NOMO-1 treated with dmso at 0.1 percent for 144 hours (cell line): ENCODE measurements around the gene RUBCN.
"Not testable (repeated sequence)": the region's sequence is repeated elsewhere in the genome, so short reads cannot be mapped to it uniquely, and the experiment has no call there.

ENCODE experiments used
- DNase-seq: peaks from one replicate; lab custom pipeline; 2025; ENCODE audit not compliant: unreplicated experiment; lab: John Stamatoyannopoulos, UW

RUBCN gene

GRCh38 chr3:197734667-197735318 lies 1.9 kb downstream of the RUBCN start:
- peak; percentile 89 for DNase-seq

DNA sequence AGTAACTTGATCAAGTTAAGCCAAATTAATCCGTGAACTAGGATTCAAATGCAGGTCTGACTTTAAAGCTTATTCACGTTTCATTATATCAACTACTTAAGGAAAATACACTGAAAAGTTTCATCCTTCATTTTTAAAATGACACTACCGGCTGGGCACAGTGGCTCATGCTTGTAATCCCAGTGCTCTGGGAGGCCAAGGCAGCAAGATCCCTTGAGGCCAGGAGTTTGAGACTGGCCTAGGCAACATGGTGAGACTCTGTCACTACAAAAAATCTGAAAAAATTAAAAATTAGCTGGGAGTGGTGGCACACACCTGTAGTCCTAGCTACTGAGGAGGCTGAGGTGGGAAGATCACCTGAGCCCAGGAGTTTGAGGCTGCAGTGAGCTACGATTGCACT lies 3.7 kb downstream of the RUBCN start:
- no peak for DNase-seq

DNA sequence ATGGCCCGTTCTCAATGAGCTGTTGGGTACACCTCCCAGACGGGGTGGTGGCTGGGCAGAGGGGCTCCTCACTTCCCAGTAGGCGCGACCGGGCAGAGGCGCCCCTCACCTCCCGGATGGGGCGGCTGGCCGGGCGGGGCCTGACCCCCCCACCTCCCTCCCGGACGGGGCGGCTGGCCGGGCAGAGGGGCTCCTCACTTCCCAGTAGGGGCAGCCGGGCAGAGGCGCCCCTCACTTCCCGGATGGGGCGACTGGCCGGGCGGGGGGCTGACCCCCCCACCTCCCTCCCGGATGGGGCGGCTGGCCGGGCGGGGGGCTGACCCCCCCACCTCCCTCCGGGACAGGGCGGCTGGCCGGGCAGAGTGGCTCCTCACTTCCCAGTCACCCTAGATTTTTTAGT lies 5.2 kb downstream of the RUBCN start:
- DNase-seq: not testable (repeated sequence)

GRCh38 chr3:197730770-197731169 lies 5.9 kb downstream of the RUBCN start:
- DNase-seq: not testable (repeated sequence)

DNA sequence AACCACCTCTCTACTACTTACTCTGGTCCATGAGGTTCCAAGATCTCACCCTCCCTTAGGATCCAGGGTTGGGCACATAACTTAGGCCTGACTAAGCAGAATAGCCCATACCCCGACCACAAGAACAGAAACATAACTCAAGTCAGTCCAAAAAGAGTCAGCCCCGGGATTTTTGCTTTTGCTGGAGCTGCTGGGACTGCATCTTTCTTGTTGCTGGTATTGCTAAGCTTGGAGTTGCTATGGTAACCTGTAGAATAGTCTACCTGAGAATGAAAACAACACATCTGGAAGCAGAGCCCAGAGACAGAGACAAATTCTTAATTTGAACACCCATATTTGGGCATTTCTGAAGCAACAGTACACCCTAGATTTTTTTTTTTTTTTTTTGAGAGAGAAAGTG lies 6.5 kb downstream of the RUBCN start:
- DNase-seq: no peak

DNA sequence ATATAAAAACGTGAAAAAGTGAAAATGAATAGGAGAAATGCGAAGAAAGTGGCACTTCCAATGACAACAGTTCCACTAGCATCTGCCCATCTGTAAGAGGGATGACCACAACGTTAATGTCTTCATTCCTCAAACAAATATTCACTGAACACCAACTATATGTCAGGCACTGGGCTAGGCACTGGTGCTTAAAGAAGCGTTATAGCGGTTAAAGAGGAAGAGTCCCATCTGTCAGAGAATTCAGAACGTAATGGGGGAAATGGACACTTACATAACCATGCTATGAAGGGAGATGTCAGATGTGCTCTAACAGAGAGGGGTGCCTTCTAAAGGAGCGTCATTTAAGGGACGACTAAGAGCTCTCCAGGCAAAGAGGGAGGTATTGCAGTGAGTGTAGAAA lies 8.2 kb downstream of the RUBCN start:
- no peak for DNase-seq

DNA sequence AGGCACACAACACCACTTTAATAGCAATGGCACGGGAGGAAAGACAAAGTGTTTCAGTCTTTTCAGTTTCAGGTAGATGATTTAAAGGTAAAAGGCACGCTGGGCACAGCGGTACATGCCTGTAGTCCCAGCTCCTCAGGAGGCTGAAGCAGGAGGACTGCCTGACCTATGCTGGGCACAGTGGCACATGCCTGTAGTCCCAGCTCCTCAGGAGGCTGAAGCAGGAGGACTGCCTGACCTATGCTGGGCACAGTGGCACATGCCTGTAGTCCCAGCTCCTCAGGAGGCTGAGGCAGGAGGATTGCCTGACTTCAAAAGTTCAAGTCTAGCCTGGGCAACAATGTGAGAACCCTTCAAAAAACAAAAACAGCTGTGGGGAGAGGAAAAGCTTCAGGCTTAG lies 8.8 kb downstream of the RUBCN start:
- not testable (repeated sequence) for DNase-seq

- DNase-seq: no peak
These were observed 14.0 kb downstream of the RUBCN start for GRCh38 chr3:197722734-197723133.

- no peak for DNase-seq
These were observed 16.0 kb downstream of the RUBCN start for GRCh38 chr3:197720694-197721093.

DNA sequence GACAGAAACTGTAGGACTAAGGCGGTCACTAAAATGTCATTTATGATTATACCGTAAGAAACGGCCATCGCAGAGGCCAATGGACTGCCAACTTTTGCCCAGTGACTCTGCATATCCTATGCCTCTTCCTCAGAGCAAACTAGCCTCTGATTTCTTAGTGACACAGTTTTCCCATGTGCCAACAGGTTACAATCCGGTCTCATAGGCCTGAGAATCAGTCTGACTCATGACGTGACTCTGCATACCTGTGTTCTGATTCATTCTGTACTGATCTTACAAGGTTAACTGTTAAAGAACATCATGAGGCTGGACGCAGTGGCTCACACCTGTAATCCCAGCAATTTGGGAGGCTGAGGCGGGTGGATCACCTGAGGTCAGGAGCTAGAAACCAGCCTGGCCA lies 17.8 kb downstream of the RUBCN start:
- DNase-seq: no peak

DNA sequence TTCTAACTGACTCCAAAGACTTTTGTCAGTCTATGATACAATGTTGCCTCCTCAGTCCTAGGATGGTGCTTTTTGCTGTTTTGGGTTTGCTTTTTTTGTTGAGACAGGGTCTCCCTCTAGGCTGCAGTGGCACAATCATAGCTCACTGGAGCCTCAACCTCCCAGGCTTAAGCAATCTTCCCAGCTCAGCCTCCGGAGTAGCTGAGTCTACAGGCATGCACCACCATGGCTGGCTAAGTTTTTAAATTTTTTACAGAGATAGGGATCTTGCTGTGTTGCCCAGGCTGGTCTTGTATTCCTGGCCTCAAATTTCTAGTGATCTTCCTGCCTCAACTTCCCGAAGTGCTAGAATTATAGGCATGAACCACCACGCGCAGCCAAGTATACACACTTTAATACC lies 22.5 kb downstream of the RUBCN start:
- DNase-seq: no peak

GRCh38 chr3:197713477-197713822 lies 23.3 kb downstream of the RUBCN start:
- DNase-seq: no peak

DNA sequence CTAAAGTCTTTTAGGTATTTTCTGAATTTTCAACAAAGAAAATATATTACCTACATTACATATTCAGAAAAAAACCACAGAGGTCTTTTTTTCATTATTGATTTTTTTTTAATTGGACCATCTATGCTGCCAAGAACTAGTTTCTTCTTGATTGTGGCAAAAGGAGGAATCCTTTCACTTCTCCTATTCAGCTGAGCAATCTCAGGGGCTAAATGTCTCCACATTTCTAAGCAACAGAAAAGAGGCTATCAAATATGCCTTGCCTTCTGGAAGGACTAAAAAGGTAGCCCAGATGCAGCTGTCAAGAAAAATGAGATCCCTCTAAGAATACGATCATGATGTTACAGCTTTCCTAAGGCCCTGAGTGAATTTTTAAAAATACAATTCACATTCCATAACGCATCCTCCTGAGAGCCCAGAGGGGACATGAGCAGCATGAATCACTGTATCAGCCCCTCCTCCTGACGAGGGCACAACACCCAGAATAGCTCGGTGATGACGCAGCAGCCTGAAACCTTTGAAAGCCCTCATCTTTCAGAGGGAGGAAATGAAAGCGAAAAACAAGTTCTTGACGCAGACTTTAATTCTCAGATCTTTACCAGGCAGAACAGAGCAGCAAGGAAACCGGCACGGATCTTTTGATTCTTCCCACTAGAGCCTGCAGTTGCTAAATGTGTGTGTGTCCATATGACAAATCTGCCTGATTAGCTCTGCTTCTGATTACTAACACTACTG lies 24.6 kb downstream of the RUBCN start:
- peak; percentile 94 for DNase-seq

GRCh38 chr3:197710965-197711364 lies 25.7 kb downstream of the RUBCN start:
- not testable (repeated sequence) for DNase-seq

DNA sequence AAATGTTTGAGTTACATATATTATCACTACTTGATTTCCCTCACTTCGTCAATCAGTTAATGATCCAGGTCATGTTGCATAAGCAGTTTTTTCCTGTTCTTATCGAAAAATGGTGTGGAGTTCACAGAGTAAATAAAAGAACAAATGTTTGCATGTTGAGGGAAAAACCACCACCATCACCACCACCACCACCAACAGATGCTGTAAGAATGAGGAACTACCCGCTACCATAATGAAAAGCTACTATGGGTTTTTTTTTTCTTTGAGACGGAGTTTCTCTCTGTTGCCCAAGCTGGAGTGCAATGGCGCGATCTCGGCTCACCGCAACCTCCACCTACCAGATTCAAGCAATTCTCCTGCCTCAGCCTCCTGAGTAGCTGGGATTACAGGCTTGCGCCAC lies 27.6 kb downstream of the RUBCN start:
- DNase-seq: peak; percentile 53

- no peak for DNase-seq
These were observed 30.0 kb downstream of the RUBCN start for GRCh38 chr3:197706658-197707057.

GRCh38 chr3:197701841-197702240 lies 34.9 kb downstream of the RUBCN start:
- no peak for DNase-seq

DNA sequence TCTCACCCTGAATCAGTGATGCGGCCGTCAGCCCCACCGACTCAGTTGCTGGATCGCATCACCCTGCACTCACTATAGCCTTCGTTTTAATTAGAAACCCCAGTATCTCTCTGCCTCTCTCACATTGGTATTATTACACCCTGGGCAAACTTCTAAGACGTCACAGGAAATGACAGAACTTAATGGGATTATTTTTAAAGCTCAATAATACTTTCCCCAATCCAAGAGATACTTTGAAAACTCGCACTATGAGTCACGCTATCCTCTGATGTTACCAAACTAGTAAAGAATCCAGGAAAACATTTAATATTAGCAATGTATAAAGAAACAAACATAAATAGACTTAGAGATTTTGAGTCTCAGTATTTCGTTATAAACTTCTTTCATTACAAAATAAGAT lies 36.6 kb downstream of the RUBCN start:
- no peak for DNase-seq

DNA sequence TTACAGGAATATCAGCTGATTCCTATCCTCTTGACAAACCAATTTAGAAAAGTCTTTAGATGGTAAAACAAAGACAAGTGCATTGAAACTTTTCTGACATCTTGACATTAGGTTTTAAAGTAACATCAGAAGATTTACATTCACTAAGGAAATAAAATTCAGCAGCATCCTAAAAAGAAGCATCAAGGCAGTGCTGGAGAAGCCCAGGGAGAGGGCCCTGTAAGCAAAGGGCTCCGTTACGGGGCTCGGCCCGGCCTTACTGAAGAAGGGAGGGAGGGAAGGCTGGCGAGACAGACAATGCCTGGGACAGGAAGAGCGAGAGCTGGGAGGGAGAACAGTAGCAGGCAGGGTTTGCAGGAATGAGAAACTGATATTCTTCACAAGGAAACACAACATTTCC lies 39.3 kb downstream of the RUBCN start:
- no peak for DNase-seq

DNA sequence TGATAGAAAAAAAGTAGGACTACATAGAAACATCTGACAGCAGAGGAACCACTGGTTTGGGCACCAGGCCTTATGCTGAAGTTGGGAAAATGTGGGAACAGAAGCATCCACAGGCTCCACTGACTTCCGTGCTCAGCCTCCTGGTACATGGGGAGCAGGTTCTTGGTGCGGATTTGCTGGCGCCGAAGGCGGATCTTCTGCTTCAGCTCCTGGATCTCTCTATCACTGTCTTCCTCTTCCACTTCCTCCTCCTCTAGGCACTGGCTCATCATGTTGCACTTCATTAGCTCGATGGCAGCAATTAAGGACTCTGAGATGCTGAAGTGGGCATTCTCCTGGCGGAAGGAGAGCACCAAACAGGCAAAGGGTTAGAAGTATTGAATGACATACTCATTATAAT lies 42.5 kb downstream of the RUBCN start:
- DNase-seq: no peak

GRCh38 chr3:197692641-197693040 lies 44.1 kb downstream of the RUBCN start:
- peak; percentile 31 for DNase-seq

- DNase-seq: no peak
These were observed 46.0 kb downstream of the RUBCN start for GRCh38 chr3:197690754-197691153.

DNA sequence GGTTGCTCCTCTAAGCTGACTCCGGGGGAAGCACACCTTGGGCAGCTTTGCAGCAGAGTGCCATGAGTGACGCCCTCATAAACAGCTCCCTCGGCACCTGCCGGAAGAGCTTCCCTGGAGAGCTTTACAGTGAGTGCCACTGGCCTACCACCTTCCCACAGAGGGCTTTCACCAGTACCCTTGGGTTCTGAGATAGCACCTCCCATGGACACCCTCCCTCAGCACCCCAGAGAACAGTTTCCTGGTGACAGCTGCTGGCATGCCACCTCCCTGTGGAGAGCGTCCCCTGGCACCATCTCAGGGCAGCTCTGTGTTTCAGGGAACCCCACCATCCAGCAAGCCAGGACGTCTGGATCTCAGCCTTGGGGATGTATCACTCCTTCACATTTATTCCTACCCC lies 49.1 kb downstream of the RUBCN start:
- DNase-seq: no peak
